HG02588 (cell line): ENCODE results near the gene HSPB8.
"Not testable (repeated sequence)": the region's sequence is repeated elsewhere in the genome, so short reads cannot be mapped to it uniquely, and the experiment has no call there.

Experiments used
- ATAC-seq: cut with Tn5 transposase; IDR thresholded peaks from one replicate; pipeline ENCODE4 v1.9.1; 2021; ENCODE audit warnings: mild to moderate bottlenecking, moderate library complexity; ENCODE audit not compliant: unreplicated experiment

The HSPB8 gene

GRCh38 chr12:119204671-119205285, 26.0 kb downstream of the HSPB8 start:
- ATAC-seq = no peak

GRCh38 chr12:119206348-119207062, 27.8 kb downstream of the HSPB8 start:
- ATAC-seq = no peak

GRCh38 chr12:119207063-119207560, 28.4 kb downstream of the HSPB8 start:
- ATAC-seq = no peak

- no peak for ATAC-seq
Measured at GRCh38 chr12:119208626-119209061, 29.9 kb downstream of the HSPB8 start.

- ATAC-seq = no peak
Measured at GRCh38 chr12:119211884-119212283, 33.2 kb downstream of the HSPB8 start.

- no peak for ATAC-seq
Measured at GRCh38 chr12:119216084-119216483, 37.4 kb downstream of the HSPB8 start.

GRCh38 chr12:119218875-119219274, 40.1 kb downstream of the HSPB8 start:
- ATAC-seq = not testable (repeated sequence)

- no peak for ATAC-seq
Measured at GRCh38 chr12:119222222-119222951, 43.7 kb downstream of the HSPB8 start.

GRCh38 chr12:119225454-119225853, 46.7 kb downstream of the HSPB8 start:
- ATAC-seq = no peak

- no peak for ATAC-seq
Measured at GRCh38 chr12:119227292-119227691, 48.6 kb downstream of the HSPB8 start.

- no peak for ATAC-seq
Measured at GRCh38 chr12:119229205-119229604, 50.5 kb downstream of the HSPB8 start.

GRCh38 chr12:119229837-119230236, 51.1 kb downstream of the HSPB8 start:
- no peak for ATAC-seq

- no peak for ATAC-seq
Measured at GRCh38 chr12:119230807-119231206, 52.1 kb downstream of the HSPB8 start.

GRCh38 chr12:119231774-119232173, 53.0 kb downstream of the HSPB8 start:
- no peak for ATAC-seq

GRCh38 chr12:119235197-119235751, 56.5 kb downstream of the HSPB8 start:
- ATAC-seq = no peak

- ATAC-seq = no peak
Measured at GRCh38 chr12:119236372-119236771, 57.6 kb downstream of the HSPB8 start.

- no peak for ATAC-seq
Measured at GRCh38 chr12:119239040-119239439, 60.3 kb downstream of the HSPB8 start.

- ATAC-seq = no peak
Measured at GRCh38 chr12:119241049-119241448, 62.3 kb downstream of the HSPB8 start.

GRCh38 chr12:119241580-119242169, 62.9 kb downstream of the HSPB8 start:
- ATAC-seq = no peak
